Type B pancreatic cell (in vitro differentiated cells): ENCODE data around the gene SMIM13. TPM values are rescaled to one million over a fixed set of nuclear protein-coding genes. Genes with fewer than 3 reads are reported as not detected.
A peak's percentile ranks its signal among the peaks of the same experiment; 100 is the strongest.

ENCODE experiments used
- DNase-seq: peaks from one replicate; pipeline ENCODE4 v3.0.0; 2021; ENCODE audit warnings: mixed read lengths; ENCODE audit not compliant: unreplicated experiment; ENCODE audit errors: extremely low spot score
- H3K27ac Mint-ChIP-seq: 2 replicates; pipeline ENCODE4 v1.8.0; 2021; ENCODE audit warnings: mild to moderate bottlenecking, mixed read lengths
- H3K27me3 Mint-ChIP-seq: 2 replicates; pipeline ENCODE4 v1.8.0; 2021; ENCODE audit warnings: mixed read lengths
- H3K36me3 Mint-ChIP-seq: 2 replicates; pipeline ENCODE4 v1.8.0; 2021; ENCODE audit warnings: mixed read lengths
- H3K4me1 Mint-ChIP-seq: one replicate; pipeline ENCODE4 v1.8.0; 2021; ENCODE audit warnings: mixed read lengths; ENCODE audit not compliant: unreplicated experiment
- H3K4me3 Mint-ChIP-seq: 2 replicates; pipeline ENCODE4 v1.8.0; 2021; ENCODE audit warnings: mild to moderate bottlenecking, mixed read lengths
- H3K9me3 Mint-ChIP-seq: 2 replicates; pipeline ENCODE4 v1.8.0; 2021; ENCODE audit warnings: mixed read lengths
- CTCF ChIP-seq: fragments of 200-600 bp; sonication (generic); conservative IDR thresholded peaks from 2 replicates; pipeline ENCODE4 v1.5.0; 2021; ENCODE audit warnings: antibody characterized with exemption, mild to moderate bottlenecking
- total RNA-seq: library from RNA; stranded (reverse); gene quantifications from 2 replicates; pipeline ENCODE4 v1.2.1, GENCODE V29; 2021; ENCODE audit warnings: low replicate concordance

The SMIM13 gene
- total RNA-seq, 1 donor from 2014 or later, result 13.9 TPM

GRCh38 chr6:11187301-11187700, 93.7 kb downstream of the SMIM13 start:
- Mint-ChIP-seq H3K36me3 (peaks cover 50% of the 10 kb centered on the region), H3K4me3 (no peak overlapping the region), H3K4me1 (peaks cover 3% of the 10 kb centered on the region), H3K27me3 (no peaks in the 10 kb centered on the region), H3K27ac (no peak overlapping the region), H3K9me3 (no peaks in the 10 kb centered on the region)
- DNase-seq, result peak; percentile 20
- TF ChIP-seq CTCF, result no peak

Other genes starting within 250 kb of the SMIM13 start
- not detected in 2 replicates for gene GCM2, start 211.8 kb upstream of the SMIM13 start, total RNA-seq
- gene SYCP2L, start 206.8 kb upstream of the SMIM13 start, total RNA-seq, result 4.9 and 6.9 TPM in 2 replicates
- gene ELOVL2, start 49.5 kb upstream of the SMIM13 start, total RNA-seq, result 2.2 and 3.8 TPM in 2 replicates
- gene ERVFRD-1, start 17.9 kb downstream of the SMIM13 start, total RNA-seq, result not detected in 2 replicates
- gene NEDD9, start 138.8 kb downstream of the SMIM13 start, total RNA-seq, result 21.3 and 29.0 TPM in 2 replicates